Activated CD4-positive, alpha-beta T cell treated with anti-CD3 and anti-CD28 coated beads for 48 hours (primary cell): ENCODE results near the gene RUVBL2.

Source experiments
- DNase-seq: peaks from one replicate; pipeline ENCODE4 v3.0.0-alpha.2; 2020

Gene RUVBL2

DNA sequence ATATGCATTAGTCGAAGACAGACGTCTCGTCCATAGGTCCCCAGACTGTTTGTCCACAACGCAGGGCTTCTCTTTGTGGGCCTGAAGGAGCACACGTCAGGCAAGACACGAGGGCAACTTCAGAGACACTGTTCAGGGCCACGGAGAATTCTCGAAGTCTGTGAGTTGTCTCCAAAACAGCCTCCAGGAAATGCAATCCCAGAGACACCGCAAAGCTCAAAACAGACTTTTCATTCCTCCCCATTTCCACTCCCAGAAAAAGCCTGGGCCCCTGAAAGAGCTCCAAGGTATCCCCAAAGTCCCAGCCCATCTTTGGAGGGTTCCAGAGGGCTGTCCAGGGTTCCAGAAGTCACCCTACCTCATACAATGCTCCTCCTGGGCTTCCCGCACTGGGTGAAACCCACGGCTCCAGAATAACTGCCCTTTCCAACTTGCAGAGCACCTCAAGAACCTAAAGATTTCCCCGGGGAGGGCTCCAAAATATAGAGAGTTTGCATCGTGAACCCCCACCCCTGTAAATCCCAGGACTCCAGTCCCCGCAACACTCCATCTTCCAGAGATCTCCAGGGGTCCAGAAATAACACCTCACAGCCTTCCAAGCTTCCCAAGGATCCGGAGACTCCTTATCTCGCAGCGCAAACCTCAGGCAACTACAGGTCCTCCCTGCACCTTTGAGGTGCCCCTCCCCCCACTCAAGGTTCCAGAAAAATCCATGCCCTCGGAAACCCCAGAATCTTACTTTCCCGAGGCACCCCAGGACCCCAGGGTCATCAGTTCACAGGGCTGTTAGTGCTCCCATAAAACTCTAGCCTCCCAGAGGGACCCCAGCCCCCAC lies 29.3 kb upstream of the RUVBL2 start:
- peak; percentile 15 for DNase-seq

DNA sequence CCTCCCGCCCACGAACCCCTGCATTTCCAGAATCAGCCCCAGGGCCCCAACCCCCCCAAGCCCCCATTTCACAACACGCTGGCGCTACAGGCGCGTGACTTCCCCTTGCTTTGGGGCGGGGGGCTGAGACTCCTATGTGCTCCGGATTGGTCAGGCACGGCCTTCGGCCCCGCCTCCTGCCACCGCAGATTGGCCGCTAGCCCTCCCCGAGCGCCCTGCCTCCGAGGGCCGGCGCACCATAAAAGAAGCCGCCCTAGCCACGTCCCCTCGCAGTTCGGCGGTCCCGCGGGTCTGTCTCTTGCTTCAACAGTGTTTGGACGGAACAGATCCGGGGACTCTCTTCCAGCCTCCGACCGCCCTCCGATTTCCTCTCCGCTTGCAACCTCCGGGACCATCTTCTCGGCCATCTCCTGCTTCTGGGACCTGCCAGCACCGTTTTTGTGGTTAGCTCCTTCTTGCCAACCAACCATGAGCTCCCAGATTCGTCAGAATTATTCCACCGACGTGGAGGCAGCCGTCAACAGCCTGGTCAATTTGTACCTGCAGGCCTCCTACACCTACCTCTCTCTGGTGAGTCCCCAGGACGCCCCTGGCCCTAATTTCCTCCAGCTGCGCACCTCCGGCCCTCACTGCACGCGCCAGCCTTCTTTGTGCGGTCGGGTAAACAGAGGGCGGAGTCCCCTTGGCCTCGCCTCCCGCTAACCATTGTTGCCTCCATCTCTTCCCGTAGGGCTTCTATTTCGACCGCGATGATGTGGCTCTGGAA lies 28.5 kb upstream of the RUVBL2 start, which contains the start of gene FTL:
Gene FTL, plus strand, starts transcription at position 270 of the 766 bp plus-strand sequence. Its CDS starts 199 bp downstream, at position 469.
- peak; percentile 94 for DNase-seq

DNA sequence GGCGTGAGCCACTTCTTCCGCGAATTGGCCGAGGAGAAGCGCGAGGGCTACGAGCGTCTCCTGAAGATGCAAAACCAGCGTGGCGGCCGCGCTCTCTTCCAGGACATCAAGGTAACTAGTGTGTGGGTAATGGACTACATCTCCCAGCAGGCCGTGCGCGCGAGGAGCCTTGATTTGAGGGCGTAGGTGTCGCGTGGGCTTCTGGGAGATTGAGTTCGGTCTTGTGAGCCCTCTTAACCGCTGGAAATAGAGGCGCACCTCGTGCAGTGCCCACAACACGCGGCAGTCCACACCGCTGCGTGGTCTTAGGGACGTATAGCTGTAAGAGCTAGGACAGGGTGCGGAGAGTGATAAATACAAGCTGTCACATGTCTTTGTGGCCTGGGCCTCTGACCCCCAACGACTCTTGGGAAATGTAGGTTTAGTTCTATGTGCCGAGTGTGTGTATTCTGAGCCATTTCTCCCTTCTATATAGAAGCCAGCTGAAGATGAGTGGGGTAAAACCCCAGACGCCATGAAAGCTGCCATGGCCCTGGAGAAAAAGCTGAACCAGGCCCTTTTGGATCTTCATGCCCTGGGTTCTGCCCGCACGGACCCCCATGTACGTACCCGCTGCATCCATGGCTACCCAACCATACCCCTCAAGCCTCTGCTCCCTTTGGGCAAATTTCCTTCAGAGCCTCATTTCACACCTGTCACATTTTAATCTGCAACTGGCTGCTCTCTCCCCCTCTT lies 27.7 kb upstream of the RUVBL2 start:
- peak; percentile 94 for DNase-seq

DNA sequence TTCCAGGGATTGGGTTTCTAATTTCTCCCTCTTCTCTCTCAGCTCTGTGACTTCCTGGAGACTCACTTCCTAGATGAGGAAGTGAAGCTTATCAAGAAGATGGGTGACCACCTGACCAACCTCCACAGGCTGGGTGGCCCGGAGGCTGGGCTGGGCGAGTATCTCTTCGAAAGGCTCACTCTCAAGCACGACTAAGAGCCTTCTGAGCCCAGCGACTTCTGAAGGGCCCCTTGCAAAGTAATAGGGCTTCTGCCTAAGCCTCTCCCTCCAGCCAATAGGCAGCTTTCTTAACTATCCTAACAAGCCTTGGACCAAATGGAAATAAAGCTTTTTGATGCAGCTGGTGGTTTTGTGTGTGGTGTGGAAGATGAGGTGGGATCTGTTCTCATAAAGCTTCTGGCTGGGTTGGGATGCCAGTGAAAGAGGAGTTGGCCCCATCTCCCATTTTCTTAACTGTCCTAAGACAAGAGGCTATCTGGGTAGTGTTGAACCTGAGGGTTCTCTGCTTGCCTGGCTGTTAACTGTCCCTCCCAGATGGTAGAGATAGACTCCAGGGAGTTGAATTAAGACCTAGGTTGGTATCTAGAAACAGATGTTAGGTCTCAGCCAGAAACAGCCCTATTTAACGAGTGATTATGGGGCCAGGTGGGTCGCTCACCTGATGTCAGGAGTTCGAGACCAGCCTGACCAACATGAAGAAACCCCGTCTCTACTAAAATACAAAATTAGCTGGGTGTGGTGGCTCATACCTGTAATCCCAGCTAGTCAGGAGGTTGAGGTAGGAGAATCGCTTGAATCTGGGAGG lies 26.9 kb upstream of the RUVBL2 start:
- DNase-seq = peak; percentile 17

DNA sequence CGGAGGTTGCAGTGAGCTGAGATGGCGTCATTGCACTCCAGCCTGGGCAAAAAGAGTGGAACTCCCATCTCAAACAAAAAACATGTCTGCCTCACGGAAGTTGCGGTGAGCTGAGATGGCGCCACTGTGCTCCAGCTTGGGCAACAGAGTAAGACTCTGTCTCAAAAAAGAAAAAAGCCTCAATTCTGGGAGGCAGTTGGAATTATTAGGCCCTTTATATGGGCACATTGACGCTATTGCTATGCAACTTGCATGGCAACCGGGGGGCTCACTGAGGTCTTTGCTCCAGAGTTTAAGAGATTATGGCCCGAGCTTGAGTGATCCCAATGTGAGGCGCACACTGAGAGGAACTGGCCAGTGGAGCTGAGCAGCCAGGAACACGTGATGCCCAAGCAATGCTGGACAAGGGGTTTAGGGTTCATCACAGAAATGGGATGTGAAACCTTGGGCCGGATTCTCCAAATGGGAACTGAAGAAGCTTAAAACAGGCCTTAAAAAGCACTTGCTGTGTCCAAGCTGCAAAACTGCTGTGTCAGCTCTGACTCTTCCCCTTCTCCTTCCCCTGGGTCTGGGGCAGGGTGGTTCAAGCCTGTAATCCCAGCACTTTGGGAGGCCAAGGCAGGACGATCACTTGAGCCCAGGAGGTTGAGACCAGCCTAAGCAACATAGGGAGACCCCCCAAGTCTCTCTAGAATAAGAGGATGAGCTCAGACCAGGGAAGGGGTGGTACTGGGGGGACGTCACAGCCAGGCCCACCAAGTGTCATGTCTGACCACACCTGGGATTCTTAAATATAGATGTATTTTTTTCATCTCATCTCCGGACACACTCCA lies 26.1 kb upstream of the RUVBL2 start:
- peak; percentile 11 for DNase-seq

DNA sequence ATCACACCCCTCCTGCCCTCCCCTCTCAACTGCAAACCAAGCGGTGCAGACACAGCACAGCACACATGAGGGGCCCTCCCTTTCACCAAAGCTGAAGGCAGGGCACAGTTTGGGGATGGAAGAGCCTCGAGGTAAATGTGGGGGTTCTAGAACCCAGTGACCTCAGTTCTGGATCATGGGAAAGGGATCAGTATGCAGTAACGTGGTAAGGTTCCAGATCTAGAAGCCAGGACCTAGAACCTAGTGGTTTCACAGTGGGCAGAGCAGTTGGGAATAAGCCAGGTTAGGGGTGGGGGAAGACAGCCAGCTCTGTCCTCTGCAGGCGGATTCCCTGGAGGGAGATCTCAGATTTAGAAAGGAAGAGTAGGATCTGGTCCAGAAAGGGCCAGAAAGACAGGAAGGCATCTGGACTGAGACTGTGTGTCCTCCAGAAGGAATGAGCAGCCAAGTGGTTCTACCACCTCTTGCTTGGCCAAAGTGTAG lies 25.5 kb upstream of the RUVBL2 start:
- no peak for DNase-seq

DNA sequence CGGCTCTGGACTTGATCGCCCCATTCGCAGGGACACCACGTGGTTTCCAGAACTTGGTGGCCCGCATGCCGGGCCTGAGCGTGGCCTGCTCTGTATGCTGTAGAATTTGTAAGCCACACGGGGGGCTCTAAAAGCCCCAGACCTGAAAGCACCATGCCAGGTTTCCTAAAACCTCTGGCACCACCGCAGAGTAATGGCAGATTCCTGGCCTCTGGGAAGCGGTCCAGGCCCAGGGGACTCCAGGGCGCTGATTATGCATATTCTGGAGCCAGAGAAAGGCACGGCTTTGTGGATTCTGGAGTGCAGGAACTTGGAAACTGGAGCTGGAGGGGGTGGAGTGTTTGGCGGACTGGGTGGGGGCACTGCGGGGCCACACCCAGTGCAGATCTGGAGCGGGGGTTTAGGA lies 24.9 kb upstream of the RUVBL2 start:
- no peak for DNase-seq

DNA sequence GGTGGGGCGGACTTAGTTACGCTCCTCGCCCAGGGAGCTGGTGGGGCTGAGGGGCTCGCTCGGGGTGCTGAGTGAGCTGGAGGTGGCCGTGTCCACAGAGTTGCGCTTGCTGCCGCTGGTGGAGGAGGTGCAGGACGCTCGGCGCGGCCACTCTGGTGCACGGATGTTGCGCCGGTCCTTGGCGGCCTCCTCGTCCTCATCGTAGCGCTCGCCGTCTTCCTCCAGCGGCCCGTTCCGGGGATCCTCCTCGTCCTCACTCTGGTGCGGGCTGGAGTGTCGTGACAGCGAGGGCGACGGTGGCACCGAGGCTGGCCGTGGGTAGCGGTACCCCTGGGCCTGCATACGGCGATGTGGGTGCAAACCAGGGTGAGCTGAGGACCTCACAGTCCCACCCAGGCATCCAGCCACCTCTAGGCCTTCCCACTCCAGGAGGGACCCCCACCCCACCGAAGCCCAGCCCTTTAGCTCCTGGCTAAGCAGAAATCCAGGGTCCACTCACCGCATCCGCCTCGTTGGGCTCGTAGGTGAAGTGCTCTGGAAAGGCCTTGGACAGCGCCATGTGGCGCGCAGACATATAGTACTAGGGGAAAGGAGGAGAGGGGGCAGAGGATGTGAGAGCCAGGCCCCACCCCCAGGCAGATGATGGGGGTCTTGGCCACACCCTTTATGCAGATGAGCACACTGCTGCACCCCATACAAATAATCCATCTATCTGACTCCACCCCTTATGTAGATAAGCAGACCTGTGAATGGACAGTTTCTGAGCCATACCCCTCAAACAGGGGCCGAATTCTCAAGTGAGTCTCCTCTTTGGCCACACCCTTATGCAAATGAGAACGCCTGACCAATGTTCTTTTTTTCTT lies 24.2 kb upstream of the RUVBL2 start:
- no peak for DNase-seq

DNA sequence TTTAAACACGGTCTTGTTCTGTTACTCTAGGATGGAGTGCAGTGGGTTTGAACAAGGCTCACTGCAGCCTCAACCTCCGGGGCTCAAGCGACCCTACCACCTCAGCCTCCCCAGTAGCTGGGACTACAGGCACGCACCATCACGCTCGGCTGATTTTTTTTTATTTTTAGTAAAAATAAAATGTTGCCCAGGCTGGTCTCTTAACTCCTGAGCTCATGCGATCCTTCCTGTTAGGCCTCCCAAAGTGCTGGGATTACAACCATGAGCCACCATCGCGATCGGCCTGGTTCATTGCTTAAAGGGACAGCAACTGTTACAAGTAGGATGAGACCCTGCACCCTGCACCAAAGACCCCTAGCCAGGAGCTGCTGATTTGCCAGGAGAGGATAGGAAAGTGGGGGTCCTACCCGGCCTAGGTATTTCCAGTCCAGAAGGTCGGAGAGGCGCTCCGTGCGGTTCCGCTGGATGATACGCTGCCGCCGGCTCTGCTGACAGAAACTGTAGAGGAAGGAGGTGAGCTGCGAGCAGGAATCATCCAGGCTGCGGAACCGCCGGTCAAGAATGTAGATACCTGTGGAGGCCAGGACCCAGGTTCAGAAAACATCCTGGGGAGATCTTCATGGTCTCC lies 23.4 kb upstream of the RUVBL2 start:
- DNase-seq = no peak

DNA sequence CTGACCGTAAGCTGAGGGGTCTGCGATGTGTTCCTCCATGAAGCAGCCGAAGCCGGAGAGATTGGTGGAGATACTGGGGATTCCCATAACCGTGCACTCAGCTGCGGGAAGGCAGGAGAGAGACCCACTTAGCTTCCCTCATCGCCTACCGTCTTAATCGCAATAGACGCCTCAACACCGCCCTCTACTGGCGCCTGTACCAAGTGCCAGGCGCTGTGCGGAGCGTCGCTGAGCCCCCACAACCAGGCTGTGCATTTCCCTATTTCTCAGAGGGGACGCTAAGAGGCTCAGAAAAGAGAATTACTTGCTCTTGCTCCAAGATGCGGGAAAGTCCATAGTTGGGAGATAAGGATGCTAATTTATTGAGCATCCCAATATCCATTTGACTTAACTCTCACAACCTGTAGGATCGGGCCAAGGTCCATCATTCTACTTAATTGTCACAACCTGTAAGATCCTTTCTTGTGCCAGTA lies 22.7 kb upstream of the RUVBL2 start:
- DNase-seq = peak; percentile 88

DNA sequence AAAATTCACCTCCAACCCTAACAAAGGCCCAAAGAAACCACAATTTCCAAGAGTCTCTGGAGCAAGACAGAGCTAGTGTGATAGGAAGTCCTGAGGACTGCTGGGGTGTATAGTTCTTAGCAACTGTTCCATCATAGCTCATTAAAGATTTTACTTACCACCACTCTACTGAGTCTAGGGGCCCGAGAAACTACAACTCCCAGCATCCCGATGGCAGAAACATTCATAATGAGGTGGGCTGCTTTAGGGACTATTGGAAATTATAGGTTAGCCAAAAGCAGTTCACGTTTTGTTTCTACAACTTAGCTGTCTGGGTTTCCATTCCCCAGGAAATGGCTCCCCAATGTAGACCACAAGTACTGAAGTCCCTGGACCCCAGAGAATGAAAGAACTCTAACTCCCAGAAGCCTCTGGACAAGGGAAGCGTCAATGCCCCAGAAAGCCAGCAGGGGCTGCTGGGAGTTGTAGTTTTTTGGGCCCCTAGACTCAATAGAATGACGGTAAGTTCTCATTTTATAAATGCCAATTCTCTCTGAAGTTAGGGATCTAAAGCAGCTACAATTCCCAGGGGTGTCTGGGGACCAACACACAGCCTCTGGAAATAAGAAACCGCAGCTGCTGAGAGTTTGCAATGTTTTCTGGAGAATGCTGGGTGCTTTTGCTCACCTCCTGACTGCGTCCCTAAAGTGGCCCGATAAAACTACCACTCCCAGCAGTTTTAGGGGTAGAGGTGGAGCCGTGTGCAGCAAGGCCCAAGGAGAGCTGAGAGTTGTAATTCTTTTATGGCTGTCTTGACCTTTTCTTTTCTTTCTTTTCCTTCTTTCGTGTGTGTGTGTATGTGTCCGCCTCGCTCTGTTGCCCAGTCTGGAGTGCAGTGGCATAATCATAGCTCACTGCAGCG lies 17.5 kb upstream of the RUVBL2 start:
- DNase-seq = peak; percentile 60

DNA sequence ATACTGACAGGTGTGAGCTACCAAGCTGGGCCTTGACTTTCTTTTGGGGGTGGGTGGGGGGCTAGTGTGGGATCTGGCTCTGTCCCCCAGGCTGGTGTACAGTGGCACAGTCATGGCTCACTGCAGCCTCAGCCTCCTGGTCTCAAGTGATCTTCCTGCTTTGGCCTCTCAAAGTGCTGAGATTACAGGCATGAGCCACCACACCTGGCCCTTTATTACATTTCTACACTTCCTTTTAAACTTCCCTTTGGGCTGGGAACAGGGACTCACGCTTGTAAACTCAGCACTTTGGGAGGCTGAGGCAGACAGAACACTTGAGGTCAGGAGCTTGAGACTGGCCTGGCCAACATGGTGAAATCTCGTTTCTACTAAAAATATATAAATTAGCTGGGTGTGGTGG lies 16.6 kb upstream of the RUVBL2 start:
- DNase-seq = no peak

DNA sequence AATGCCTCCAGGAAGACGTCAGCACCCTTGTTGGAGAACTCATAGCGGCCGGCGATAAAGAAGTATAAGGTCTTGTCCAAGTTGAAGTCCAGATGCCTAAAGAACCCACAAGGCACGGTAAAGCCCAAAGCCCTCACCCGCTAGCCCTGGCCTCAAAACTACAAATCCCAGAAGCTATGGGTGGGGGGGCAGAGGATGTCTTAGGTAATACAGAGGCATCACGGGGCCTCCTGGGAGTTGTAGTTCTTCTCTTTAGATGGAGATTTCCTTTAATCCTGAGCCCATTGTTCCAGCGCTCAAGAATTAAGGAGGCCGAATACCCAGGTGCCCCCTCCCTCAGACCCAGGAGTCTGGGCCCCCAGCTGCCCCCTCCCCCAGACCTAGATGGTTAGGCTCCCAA lies 11.4 kb upstream of the RUVBL2 start:
- DNase-seq = no peak

DNA sequence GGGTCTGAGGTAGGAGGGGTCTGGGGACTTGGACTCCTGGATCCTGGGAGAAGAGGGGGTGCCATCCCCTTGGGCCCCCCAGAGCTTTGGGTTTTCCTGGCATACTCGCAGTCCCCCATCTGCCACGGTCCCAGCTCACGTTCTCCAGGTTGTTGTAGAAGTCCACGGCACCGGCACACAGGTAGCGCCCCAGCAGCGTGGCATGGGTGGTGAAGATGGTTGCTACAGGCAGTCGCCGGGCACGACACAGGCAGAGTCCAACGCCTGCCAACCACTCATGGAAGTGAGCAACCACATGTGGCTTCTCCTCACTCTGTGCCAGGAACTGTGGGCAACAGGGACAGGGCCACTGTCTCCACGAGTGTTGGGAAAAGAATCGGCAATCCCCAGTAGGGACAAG lies 8.0 kb upstream of the RUVBL2 start:
- DNase-seq = no peak

DNA sequence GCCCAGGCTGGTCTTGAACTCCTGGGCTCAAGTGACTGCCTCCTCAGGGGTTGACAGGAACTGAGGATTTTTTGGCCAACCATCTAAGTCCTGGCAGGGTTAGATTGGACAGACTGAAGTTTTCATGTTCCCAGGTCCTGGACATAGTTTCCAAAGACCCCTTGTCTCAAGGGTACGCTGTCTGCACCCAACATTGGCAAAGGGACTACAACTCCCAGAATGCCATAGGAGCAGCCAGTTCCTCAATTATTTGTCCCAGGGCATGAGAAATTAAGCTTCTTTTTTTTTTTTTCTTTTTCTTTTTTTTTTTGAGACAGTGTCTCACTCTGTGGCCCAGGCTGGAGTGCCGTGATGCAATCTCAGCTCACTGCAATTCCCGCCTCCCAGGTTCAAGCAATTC lies 7.5 kb upstream of the RUVBL2 start:
- no peak for DNase-seq

DNA sequence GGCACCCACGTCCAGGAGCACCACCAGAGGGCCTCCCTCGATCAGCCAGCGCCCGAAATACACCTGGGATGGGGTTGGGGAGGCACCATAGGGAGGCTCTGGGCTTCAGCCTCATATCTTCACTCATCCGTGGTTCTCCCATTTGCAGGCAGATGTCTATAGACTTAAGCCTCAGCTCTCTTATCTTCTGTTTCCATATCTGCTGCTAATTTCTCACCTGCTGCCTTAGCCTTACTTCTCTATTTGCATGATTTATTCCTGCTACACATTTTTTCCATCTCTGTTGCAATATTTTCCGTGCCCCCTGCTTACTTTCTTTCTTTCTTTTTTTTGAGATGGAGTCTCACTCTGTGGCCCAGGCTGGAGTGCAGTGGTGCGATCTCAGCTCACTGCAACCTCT lies 6.4 kb upstream of the RUVBL2 start:
- no peak for DNase-seq

DNA sequence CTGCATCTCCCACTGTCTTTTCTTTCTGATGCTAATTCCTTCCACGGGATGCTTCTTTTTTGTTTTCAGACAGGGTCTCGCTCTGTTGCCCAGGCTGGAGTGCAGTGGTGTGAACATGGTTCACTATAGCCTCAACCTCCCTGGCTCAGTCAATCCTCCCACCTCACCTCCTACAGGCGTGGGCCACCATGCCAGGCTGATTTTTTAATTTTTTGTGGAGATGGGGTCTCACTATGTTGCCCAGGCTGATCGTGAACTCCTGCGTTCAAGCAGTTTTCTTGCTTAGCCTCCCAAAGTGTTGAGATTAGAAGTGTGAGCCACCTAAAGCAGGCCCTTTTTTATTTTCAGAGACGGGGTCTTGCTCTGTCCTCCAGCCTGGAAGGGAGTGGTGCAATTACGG lies 5.4 kb upstream of the RUVBL2 start:
- DNase-seq = no peak

DNA sequence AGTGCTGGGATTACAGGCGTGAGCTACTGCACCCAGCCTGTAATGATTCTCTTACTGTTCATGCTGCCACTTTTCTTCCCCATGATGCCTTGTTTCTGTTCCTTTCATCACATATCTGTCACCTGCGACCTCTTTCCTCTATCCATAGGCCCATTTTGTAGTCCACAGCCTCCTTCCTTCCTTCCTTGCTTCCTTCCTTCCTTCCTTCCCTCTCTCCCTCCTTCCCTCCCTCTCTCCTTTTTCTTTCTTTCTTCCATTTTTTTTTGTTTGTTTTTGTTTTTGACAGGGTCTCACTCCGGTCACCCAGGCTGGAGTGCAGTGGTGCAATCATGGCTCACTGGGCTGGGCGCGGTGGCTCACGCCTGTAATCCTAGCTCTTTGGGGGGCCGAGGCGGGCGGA lies 4.8 kb upstream of the RUVBL2 start:
- no peak for DNase-seq
